Activated CD4-positive, alpha-beta T cell treated with anti-CD3 and anti-CD28 coated beads for 48 hours (primary cell): ENCODE measurements around the gene PPWD1.
"Not testable (repeated sequence)": the region's sequence is repeated elsewhere in the genome, so short reads cannot be mapped to it uniquely, and the experiment has no call there.

Experiments used
- DNase-seq: peaks from one replicate; pipeline ENCODE4 v3.0.0-alpha.2; 2020

The PPWD1 gene

DNA sequence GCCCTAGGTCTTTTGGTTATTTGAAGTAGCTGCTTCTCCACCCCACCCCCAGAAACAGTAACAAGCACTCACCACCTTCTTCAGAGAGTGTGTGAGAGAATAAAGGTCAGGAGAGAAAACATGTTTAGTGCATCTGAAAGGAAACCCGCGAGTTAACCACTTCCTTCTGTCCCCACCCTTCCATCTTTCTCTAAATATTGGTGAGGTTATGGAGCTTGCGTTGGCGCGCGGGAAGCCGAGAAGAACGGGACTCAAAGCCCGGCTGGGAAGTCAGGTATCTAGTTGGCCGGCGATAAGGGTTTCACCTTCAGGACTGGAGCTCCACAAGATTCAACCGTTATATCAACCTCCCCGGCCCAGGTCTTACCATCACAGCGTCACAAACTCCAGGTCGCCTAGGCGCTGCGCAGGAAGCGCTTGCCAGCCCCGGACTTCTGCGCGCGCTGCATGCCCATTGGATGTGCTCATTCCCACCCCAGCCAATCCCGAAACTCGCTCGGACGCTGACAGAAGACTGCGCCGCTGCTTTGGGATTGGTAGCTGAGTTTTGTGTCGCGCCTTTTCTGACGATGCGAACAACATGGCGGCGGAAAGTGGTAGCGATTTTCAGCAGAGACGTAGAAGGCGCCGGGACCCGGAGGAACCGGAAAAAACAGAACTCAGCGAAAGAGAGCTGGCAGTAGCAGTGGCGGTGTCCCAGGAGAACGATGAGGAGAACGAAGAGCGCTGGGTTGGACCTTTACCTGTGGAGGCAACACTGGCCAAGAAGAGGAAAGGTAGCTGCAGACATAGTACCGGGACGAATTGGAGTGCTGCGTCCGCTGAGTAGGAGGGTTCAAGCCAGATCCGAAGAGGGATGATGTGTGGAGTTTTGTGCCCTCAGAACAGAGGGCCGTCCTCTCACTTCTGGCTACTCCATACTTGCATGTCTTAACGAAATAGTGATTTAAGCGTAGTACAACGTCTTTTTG lies at the start of gene PPWD1, which contains the start of gene CENPK:
TSS of gene PPWD1 (plus strand) at position 566 of the 971 bp plus-strand sequence. CDS start at position 581, 15 bp downstream.
TSS of gene CENPK (minus strand) at position 438 of the 971 bp plus-strand sequence. CDS start 8,261 bp downstream, outside the sequence.
- peak; percentile 97 for DNase-seq

DNA sequence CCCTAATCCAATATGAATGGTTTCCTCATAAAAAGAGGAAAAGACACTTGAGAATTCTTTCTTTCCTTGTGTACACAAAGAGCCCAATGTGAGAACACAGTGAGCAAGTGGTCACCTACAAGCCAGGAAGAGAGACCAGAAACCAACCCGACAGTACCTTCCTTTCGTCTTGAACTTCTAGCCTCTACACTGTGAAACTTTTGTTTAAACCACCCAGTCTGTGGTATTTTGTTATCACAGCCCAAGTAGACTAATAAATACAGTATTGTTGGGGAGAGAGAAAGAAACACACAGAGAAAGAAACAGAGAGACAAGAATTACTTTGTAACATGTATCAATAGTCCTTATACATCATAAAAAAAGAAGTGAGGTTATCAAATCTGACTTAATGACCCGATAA lies 37.4 kb upstream of the PPWD1 start:
- no peak for DNase-seq

DNA sequence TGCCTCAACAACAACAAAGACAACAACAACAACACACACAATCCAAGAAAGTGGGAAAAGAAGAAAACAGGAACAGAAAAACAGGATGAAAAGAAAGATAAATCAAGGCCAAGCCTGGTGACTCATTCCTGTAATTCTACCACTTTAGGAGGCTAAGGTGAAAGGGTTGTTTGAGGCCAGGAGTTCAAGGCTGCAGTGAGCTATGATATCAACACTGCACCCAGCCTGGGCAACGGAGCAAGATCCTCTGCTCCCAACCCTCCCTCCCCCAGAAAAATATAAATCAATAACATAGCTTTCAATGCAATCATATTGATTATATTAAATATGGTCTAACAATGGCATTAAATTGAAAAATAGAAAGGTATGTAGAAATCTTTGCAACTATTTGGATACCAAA lies 32.2 kb upstream of the PPWD1 start:
- DNase-seq: no peak

DNA sequence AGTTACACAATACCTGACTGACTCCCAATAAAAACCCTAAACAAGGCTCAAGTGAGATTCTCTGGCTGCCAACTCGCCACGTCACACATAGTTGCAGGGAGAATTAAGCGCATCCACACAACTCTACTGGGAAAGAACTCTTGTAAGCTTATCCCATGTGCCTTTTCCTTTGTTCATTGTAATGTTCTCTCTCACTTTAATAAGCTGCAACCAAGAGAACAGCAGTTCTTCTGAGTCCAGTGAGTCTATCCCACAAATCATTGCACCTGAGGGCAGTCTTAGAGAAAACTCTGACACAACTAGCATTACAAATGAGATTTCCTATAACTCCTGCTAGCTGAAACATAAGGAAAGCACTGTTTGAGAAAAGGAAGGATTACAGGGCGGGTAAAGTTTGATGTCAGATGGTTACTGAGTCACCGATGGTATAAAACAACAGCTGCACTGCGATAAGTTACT lies 27.5 kb upstream of the PPWD1 start:
- DNase-seq: no peak

DNA sequence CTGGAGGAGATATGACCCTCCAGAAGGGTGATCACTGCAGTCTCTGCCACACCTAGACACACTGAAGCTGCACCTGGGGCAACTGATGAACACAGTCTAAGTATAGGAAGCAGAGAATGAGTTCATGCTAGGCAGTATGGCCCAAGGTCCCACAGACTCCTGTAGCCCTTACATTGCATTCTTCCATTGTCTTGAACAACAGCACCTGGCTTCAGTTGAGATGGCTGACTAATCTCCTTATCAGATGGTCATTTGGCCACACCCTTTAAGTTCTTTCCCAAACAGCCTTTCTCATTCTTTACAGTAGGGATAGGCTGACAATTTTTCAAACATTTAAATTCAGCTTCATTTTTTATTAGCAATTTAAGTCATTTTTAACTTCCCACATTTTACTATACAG lies 23.3 kb upstream of the PPWD1 start:
- no peak for DNase-seq

DNA sequence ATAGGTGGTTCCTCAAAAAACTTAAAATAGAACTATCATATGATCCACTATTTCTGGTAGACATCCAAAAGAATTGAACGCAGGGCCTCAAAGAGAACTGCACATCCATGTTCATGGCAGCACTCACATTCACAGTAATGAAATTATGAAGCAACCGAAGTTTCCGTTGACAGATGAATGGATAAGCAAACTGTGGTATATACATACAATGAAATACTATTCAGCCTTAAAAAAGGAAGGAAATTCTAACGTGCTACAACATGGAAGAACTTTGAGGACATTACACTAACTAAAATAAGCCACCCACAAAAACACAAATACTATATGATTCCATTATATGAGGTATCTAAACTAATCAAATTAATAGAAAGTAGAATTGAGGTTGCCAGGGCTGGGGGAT lies 18.6 kb upstream of the PPWD1 start:
- DNase-seq: no peak

DNA sequence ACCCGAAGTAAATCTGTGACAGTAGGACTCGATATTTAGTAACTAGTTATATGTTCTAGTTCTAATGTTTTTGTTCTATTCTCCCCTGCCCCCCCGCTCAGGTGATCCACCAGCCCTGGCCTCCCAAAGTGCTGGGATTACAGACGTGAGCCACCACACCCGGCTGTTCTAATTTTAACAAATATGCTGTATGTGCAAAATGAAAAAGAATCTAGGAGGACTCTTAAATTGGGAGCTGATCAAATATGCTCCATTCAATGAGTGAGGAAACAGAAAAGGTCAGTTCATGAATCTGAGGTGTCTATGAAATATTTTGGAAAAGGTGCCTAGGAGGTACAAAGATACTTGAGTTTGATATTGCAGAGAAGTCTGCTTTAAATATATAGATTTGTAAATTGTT lies 17.0 kb upstream of the PPWD1 start:
- no peak for DNase-seq

DNA sequence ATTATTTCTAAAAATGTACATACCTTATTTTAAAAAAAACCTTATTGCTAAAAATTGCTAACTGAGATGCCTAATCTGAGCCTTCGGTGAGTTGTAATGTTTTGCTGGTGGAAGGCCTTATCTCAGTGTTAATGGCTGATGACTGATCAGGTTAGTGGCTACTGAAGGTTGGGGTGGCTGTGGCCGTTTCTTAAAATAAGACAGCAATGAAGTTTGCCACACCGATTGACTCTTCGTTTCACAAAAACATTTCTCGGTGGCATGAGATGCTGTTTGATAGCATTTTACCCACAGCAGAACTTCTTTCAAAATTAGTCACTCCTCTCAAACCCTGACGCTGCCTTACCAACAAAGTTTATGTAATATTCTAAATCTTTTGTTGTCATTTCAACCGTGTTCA lies 14.8 kb upstream of the PPWD1 start:
- DNase-seq: no peak

DNA sequence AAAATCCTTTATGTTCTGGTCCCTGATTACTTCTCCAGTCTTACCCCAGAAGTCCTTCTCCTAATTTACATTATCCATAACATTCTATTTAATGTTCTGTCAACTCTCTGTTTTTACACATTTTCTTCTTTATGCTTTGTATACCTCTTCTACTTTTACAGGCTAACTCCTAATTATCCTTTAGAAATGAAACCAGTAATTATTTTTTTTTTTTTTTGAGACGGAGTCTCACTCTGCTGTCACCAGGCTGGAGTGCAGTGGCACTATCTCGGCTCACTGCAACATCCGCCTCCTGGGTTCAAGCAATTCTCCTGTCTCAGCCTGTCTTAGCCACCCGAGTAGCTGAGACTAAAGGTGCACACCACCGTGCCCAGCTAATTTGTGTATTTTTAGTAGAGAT lies 9.2 kb upstream of the PPWD1 start:
- no peak for DNase-seq

DNA sequence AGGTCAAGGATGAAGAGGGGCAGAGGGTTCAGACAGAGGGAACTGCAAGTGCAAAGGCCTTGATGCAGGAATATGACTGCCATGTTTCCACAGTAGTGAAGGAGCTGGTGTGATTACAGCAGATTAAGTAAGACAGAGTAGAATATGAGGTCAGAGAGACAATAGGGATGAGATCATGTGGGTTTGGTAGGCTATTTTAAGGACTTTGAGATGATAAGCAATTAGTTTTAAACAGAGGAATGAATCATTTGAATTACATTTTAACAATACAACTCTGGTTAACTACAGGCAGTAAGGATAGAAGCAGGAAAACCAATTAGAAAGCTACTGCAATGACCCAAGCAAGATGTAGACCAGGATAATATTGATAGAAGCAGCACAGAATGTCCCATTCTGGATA lies 7.8 kb upstream of the PPWD1 start:
- DNase-seq: no peak

DNA sequence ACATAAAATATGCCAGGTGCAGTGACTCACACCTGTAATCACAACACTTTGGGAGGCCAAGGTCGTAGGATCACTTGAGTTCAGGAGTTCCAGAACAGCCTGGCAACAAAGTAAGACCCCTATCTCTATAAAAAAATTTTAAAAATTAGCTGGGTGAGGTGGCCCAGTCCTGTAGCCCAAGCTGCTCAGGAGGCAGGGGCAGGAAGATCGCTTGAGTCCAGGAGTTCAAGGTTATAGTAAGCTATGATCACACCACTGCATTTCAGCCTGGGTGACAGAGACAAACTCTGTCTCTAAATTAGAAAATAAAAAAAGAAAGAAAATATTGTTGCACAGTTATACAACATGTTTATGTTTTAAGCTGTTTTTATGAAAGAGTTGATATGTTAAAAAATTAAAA lies 6.9 kb upstream of the PPWD1 start:
- no peak for DNase-seq

DNA sequence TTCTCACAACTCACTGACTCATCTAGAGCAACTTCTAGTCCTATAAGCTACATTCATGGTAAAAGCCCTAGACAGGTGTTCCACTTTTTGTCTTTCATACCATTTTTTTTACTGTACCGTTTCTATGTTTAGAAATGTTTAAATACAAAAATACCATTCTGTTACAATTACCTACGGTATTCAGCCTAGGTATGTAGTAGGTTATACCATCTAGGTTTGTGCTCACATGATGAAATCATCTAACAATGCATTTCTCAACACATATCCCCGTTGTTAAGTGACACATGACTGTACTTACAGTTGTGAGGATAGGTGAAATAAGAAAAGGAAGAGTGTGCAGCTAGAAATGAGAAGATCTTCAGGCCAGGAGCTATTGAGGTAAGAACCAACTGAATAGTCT lies 6.4 kb upstream of the PPWD1 start:
- DNase-seq: no peak

DNA sequence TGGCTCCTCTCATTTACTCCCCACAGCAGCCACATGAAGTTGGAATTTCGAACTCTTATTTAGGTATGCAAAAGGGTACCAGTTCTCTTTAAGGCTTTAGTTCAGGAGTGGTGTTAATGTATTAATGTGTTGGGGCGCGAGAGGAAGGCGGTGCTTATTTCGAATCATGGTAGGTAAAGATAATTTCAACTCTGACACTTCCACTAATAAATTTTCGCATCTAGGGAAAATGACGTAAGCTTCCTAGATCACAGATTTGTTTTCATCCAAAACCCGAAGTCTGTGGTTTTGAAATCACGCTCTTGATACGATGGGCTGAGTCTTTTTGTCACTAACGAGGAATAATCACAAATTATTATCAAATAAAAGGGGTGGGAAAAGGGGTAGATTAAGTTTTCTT lies 681 bp downstream of the PPWD1 start:
- no peak for DNase-seq

DNA sequence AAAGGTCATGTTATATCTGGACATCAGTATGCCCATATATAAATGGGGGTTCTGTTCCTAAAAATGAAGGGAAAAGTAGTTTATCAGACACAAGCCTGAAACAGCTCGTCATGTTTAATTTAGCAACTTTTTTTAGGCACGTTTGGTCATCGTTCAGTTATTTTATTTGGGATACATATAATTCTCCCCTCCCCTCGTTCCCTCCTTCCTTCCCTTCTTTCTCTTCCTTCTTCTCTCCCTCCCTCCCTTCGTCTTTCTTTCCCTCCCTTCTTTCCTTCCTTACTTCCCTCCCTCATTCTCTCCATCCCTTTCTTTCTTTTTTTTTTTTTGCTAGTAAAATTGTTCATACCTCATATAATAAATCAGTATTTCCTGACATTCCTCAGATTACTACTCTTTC lies 3.4 kb downstream of the PPWD1 start:
- no peak for DNase-seq

DNA sequence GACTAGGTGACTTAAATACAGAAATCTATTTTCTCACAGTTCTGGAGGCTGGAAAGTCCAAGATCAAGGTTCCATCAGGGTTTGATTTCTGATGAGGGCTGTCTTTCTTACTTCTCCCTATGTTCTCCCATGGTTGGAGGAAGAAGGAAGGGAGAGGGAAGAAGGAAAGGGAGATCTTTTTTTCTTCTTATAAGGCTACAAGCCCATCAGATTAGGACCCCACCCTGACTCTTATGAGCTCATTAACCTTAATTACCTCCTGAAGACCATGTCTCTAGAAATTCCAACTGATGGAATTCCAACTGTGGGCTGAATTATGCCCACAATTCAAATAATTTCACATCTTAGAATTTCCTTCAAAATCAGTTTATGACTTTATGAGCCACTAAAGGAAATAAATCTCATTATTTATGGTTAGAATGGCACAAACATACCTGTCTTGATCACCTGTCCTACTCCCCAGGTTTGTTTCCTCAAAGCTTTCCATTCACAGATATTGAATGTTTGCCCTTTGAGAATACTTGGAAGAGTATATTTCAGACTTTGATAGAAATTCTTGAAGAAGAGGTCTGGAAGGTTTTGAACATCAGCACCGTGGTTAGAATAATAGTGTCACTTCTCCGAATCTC lies 7.6 kb downstream of the PPWD1 start:
- DNase-seq: no peak

DNA sequence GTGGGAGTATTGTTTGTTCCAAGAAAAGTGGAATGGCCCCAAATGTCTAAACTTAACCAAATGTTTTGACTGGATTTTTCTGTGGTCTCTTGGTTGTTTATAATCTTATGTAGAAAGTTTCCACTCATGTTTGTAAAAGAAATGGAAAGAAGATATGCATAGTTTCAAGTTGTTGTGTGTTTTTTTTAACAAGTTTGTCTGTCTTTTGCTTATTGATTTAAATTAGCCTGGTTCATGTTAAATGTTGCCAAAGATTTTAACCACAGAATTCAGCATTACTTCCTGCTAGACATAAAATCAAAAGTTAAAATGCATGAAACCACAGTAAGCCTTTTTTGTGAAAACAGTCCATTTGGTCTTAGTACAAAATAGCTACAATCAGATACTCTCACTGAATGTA lies 14.0 kb downstream of the PPWD1 start:
- DNase-seq: no peak

DNA sequence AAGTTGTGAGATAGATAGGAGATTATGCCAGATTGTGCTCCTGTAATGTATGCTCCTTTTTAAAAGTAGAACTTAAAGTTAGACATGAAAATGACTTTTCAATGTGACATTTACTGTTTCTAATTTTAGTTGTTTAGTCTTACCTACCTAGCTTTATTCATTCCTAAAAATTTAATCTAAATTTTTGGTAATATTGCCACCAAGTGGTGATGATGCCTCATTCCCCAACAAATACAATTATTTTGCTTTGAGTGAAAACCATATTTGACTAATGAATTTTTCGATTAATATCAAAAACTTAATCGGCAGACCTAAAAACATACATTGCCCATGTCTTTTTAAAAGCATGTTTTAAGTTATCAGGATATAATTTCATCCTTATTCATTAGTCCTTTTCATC lies 25.6 kb downstream of the PPWD1 start:
- no peak for DNase-seq

DNA sequence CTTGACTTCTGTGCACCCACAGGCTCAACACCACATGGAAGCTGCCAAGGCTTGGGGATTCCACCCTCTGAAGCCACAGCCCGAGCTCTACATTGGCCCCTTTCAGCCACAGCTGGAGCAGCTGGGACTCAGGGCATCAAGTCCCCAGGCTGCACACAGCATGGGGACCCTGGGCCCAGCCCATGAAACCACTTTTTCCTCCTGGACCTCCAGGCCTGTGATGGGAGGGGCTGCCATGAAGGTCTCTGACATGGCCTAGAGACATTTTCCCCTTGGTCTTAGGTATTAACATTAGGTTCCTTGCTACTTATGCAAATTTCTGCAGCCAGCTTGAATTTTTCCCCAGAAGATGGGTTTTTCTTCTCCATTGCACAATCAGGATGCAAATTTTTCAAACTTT lies 38.7 kb downstream of the PPWD1 start:
- not testable (repeated sequence) for DNase-seq

DNA sequence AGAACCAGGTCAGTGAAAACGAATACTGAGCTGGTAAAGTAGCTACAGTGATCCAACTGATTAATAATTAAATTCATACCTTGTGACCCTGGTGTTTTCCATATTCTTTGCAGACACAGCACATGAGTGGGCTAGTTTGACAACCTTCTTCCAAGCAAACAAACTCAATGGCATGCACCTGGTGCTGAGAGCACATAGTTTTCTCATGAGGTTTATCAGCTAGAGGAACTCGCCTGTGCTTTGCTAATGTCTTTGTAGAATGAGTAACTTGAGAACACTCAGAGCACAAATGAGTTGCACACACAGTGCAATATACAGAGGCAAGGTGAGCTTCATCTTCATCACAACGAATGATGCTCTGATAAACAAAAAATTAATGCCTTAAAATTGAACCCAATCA lies 48.4 kb downstream of the PPWD1 start:
- DNase-seq: no peak

DNA sequence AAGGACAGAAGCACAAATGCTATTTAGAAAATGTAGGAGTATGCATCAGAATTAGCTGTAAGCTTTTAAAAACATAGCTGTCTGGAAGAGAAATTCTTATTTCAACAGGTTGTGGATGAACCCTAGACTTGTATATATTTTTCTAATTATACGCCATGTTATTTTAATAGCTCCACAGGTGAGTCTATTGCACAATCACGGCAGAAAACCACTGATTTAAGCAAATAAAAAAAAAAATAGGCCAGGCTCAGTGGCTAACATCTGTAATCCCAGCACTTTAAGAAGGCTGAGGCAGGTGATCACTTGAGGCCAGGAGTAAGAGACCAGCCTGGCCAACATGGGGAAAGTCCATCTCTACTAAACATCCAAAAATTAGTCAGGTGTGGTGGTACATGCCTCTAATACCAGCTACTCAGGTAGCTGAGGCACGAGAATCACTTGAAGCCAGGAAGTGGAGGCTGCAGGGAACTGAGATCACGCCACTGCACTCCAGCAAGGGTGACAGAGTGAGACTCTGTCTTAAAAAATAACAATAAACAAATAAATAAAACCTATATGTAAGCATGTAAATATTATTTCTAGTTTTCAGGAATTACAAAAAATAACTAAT lies 49.3 kb downstream of the PPWD1 start:
- DNase-seq: no peak

DNA sequence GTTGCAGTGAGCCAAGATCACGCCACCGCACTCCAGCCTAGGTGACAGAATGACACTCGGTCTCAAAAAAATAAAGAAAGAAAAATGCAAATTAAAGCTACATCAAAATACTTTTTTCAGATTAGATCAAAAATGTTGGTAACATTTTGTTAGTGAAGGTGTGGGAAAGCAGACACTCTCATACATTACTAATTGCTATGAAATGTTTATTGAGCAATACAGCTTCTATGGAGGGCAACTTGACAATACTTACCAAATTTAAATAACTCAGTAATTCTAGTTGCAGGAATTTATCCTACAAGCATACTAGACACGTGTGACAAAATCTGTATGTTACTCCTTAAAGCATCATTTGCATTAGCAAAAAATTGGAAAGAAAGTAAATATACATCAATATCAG lies 56.9 kb downstream of the PPWD1 start:
- no peak for DNase-seq

DNA sequence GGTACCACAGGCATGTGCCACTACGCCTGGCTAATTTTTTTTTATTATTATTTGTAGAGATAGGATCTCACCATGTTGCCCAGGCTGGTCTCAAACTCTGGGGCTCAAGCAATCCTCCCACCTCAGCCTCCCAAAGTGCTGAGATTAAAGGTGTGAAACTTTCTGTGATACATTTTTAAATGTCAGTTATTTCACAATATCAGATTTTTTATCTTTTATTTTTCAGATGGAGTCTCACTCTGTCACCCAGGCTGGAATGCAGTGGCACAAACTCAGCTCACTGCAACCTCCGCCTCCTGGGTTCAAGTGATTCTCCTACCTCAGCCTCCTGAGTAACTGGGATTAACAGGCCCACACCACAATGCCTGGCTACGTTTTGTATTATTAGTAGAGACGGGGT lies 58.9 kb downstream of the PPWD1 start:
- DNase-seq: not testable (repeated sequence)

DNA sequence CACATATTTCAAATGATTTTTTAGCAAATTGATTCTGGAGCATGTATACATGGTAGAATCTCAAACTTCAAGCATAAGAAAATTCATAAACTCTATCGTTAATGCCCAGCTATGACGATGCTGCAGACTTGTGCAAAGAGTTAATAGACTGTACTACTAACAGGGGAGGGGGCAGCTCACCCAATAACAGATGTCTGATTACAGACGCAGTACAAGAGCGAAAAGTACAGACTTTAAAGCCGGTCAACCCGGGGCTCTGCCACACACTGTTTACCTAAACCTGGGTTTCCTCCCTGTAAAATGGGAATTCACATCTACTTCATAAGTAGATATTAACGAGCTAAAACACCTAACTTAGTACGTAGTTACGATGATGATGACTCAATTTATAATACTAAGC lies 60.4 kb downstream of the PPWD1 start:
- DNase-seq: no peak
